RCC 7860 (cell line): ENCODE data around the gene SMOC1.

Experiments used
- DNase-seq: peaks from one replicate; pipeline ENCODE4 v3.0.0-alpha.2; 2015; ENCODE audit warnings: low spot score
- FAIRE-seq: peaks from 2 replicates; lab custom pipeline; 2012; peaks lifted over from hg19 to GRCh38; lab: Jason Lieb, UNC

SMOC1 gene

DNA sequence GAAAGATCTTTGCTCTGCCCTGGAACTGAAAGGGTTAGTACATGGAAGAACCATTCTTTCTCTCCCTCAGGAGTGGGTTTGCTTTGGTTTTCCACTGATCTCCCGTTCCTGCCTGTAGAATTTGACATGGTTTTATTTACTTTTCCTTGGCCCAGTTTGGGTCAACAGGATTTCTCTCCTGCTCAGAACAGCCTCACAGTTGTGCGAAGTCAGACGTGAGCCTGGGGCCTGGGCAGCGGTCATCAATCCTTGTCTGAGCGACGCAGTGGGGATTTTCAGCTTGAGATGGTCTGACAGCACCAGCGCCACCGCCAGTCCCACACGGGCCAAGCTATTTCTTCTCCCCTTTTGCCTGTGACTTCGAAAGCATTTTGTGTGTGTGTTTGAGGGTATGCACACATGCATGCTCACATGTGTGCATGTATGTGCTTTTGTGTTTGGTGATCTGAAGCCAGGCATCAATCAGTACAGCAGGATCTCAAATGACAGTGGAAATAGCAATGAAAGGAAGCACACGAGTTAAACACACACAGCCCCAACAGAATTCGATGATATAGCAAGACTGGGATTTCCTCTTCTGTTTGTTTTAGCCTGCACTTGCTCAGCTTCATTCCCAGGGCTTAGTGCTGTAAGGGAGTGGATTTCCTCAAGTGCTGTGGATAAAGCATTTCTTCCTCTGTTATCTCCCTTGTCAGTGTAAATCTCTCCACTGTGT lies 58.3 kb downstream of the SMOC1 start:
- FAIRE-seq (no peak), DNase-seq (no peak)

DNA sequence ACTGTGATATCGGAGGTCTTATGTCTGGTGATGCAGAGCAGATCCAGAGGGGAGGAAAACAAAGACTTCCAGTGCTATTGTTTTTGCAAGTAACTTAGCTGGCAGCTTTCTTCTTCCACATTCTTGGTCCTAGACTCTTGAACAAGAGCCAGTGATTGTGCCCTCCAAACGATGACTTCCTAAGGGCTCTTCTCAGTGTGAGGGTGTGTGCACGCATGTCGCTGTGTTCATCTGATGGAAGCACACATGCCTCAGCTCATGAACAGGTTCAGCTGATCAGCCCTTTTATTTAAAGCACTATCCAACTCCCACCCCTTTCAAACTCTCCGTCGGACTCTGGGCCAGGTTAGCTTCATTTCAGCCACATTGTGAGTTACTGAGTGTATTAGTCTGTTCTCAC lies 59.5 kb downstream of the SMOC1 start:
- no peak for FAIRE-seq
- no peak for DNase-seq

- DNase-seq (no peak), FAIRE-seq (no peak)
These were observed 62.8 kb downstream of the SMOC1 start for GRCh38 chr14:69941768-69942742.

- no peak for FAIRE-seq
- DNase-seq = no peak
These were observed 64.0 kb downstream of the SMOC1 start for GRCh38 chr14:69943084-69943780.

DNA sequence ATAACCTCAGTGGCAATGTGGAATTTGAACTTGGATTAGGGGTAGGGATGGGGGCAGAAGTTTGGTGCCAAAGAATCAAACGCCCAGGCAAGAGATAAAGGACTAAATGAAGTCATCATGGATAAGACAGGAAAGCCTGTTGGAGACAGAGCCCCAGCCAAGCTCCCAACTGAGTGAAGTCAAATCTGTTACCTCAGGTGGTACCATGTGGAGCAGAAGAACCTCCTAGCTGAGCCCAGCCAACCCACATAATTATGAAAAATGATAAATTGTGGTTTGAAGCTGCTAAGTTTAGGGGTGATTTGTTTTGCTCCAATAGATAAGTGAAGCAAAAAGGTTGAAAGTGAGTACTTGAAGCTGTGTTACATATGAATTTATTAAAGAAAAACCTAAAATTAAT lies 66.1 kb downstream of the SMOC1 start:
- DNase-seq (no peak), FAIRE-seq (no peak)

DNA sequence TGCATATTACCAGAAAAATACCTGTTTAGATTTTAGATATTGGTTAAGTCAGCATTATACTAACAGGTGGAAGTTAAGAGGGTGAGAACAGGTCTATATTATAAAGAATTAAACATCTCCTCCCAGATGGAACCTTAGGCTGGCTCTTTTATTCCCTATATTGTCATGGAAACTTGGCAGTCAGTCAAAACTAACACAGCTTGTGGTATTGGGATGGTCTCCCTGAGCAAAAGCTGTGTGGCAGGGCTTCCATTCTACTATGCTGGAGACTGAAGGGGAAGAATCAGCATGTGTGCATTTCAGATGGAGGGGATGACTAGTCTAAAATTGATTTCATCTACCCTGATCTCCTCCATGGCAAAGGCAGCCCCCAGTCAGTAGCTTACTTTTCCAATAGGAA lies 66.7 kb downstream of the SMOC1 start:
- DNase-seq (no peak), FAIRE-seq (no peak)

DNA sequence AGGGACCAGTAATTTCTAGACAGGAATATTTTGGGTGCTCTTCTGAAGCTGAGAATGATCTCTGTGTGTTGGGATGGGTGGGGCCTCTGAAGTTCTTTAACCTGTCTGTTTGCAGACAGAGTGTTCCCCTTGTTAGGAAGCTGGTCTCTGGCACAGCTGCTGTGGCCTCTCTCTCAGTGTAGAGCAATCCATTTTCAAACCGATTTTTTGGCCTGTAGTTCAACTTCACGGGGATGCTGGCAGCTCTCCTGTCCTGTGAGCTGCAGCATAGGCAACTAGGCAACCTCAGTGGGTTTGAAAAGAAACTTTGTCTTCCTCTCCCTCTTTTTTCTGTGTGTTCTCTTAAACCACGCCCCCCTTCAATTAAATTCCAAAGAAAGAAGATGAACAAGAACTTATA lies 69.1 kb downstream of the SMOC1 start:
- FAIRE-seq = no peak
- DNase-seq = no peak

DNA sequence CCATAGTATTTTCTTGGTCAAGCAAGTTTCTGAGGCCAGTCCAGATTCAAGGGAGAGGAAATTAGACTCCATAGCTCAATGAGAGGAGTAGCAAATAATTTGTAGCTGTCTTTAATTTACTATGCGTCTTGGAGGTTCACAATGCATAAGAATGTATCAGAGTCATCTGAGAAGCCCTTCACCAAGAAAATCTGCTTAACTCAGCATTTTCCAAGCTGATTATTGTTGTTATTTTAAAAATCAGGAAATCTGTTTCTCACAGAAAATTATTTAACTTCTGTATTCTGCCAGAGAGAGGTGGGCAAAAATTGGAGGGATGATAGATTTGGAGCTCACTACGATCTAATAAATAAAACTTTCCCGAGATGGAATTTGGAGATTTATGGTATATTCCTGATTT lies 72.0 kb downstream of the SMOC1 start:
- FAIRE-seq (no peak), DNase-seq (no peak)

DNA sequence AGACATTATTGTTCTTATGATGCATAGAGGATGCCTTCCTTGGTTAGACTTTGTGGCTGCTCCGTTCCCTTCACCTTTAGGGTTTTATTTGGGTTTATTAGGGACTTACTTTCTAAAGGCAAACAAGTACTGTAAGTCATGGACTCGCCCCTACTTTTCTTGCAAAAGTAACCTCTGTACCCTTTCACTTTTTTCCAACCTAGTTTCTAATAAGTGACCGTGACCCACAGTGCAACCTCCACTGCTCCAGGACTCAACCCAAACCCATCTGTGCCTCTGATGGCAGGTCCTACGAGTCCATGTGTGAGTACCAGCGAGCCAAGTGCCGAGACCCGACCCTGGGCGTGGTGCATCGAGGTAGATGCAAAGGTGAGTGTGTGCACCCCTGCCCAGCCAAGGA lies 72.7 kb downstream of the SMOC1 start:
- DNase-seq (no peak), FAIRE-seq (no peak)

GRCh38 chr14:69953266-69953915 lies 74.2 kb downstream of the SMOC1 start:
- FAIRE-seq (no peak), DNase-seq (no peak)

GRCh38 chr14:69955855-69956845 lies 76.9 kb downstream of the SMOC1 start:
- no peak for DNase-seq

GRCh38 chr14:69956970-69957369 lies 77.8 kb downstream of the SMOC1 start:
- FAIRE-seq (no peak), DNase-seq (no peak)

More at GRCh38 chr14:69955855-69956845, 76.9 kb downstream of the SMOC1 start:
- no peak for FAIRE-seq

- FAIRE-seq (no peak), DNase-seq (no peak)
These were observed 78.8 kb downstream of the SMOC1 start for GRCh38 chr14:69957986-69958385.

GRCh38 chr14:69959136-69959535 lies 79.9 kb downstream of the SMOC1 start:
- DNase-seq = no peak
- no peak for FAIRE-seq

DNA sequence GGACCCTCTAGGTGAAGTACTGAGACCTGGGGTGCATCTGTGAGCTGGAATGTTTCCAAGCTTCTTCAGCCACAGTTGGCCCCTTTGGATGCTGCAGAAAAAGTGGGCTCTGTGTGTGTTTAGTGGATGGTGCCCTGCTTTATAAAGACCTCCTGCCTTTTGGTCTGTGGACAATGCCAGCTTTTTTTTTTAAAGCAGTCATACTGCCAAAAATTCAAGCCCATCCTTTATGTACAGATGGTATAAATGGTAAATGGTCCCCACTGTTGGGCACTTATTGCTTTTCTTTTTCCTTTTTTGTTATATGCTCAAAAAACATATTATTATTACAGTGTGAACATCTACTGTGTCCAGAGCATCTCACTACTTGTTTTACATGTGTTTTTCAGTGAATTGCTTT lies 81.1 kb downstream of the SMOC1 start:
- DNase-seq (no peak), FAIRE-seq (no peak)

- FAIRE-seq = no peak
These were observed 84.8 kb downstream of the SMOC1 start for GRCh38 chr14:69963966-69964365.

GRCh38 chr14:69964841-69965240 lies 85.6 kb downstream of the SMOC1 start:
- DNase-seq (no peak), FAIRE-seq (no peak)

More at GRCh38 chr14:69963966-69964365, 84.8 kb downstream of the SMOC1 start:
- DNase-seq = no peak

- DNase-seq (no peak), FAIRE-seq (no peak)
These were observed 88.9 kb downstream of the SMOC1 start for GRCh38 chr14:69968132-69968531.

GRCh38 chr14:69968681-69969080 lies 89.5 kb downstream of the SMOC1 start:
- FAIRE-seq (no peak), DNase-seq (no peak)

GRCh38 chr14:69972755-69973154 lies 93.5 kb downstream of the SMOC1 start:
- DNase-seq = no peak
- no peak for FAIRE-seq
